ENCODE results near the gene FOXL2. TPM values are rescaled to one million over a fixed set of nuclear protein-coding genes. Genes with fewer than 3 reads are reported as not detected.

FOXL2 gene
- total and polyA plus RNA-seq, 10 donors = not detected

- H3K9me3 ChIP-seq = no peaks in the 10 kb centered on the region
- peak; percentile 93 for DNase-seq
- no peak for TF ChIP-seq POLR2A (IDR thresholded peaks at IDR 0.05)
- peak; percentile 56 to 95 (median 88) for TF ChIP-seq CTCF (IDR thresholded peaks at IDR 0.05 in 8 of 11, conservative IDR thresholded peaks at IDR 0.05 in 3 of 11)
- peak in 2 of 3 donors; percentile 44 to 72 for TF ChIP-seq POLR2AphosphoS5 (IDR thresholded peaks at IDR 0.05)
- H3K36me3 ChIP-seq = no peaks in the 10 kb centered on the region
- WGBS, 5 donors = 3 to 9% (median 3%) methylated on average over 18 to 58 of the region's 58 CpGs
- no peak overlapping the region for H3K27ac ChIP-seq
- peaks cover 20 to 94% (median 63%) of the 10 kb centered on the region in 7 donors for H3K27me3 ChIP-seq (replicated peaks in 1 of 7)
- peaks cover 36 to 49% (median 47%) of the 10 kb centered on the region in 6 donors for H3K4me1 ChIP-seq
- peak overlapping the region in 7 of 8 donors; percentile 9 to 65 (median 29) for H3K4me3 ChIP-seq
- intact Hi-C loops (cut with DNase I; ENCODE audit: low total_unique reads) = no loop called here
Observed at GRCh38 chr3:138935863-138936740, 10.8 kb downstream of the FOXL2 start.

GRCh38 chr3:138935505-138935862 lies 11.5 kb downstream of the FOXL2 start:
- peak overlapping the region in 3 of 8 donors; percentile 29 to 65 (median 38) for H3K4me3 ChIP-seq
- H3K9me3 ChIP-seq = no peaks in the 10 kb centered on the region
- peaks cover 36 to 49% (median 47%) of the 10 kb centered on the region in 6 donors for H3K4me1 ChIP-seq
- intact Hi-C loops (cut with DNase I; ENCODE audit: low total_unique reads) = no loop called here
- TF ChIP-seq POLR2A (IDR thresholded peaks at IDR 0.05) = no peak
- no peak for TF ChIP-seq POLR2AphosphoS5 (IDR thresholded peaks at IDR 0.05)
- no peak for TF ChIP-seq CTCF (IDR thresholded peaks at IDR 0.05 in 8 of 11, conservative IDR thresholded peaks at IDR 0.05 in 3 of 11)
- H3K36me3 ChIP-seq = no peaks in the 10 kb centered on the region
- no peak overlapping the region for H3K27ac ChIP-seq
- no peak for DNase-seq
- H3K27me3 ChIP-seq (replicated peaks in 1 of 7) = peaks cover 17 to 93% (median 57%) of the 10 kb centered on the region in 7 donors
- 58 to 69% (median 61%) methylated on average over 7 of the region's 7 CpGs for WGBS, 5 donors

- Histone ChIP-seq H3K4me3 (no peak overlapping the region), H3K27ac (no peak overlapping the region), H3K36me3 (no peaks in the 10 kb centered on the region), H3K27me3 (replicated peaks in 1 of 7) (peaks cover 10 to 84% (median 44%) of the 10 kb centered on the region in 7 donors), H3K4me1 (peaks cover 31 to 39% (median 37%) of the 10 kb centered on the region in 6 donors), H3K9me3 (no peaks in the 10 kb centered on the region)
- DNase-seq = no peak
- WGBS, 5 donors = 59 to 84% (median 75%) methylated on average over 3 of the region's 3 CpGs
- intact Hi-C loops (cut with DNase I; ENCODE audit: low total_unique reads) = no loop called here
- TF ChIP-seq POLR2AphosphoS5 (IDR thresholded peaks at IDR 0.05) (no peak), CTCF (IDR thresholded peaks at IDR 0.05 in 8 of 11, conservative IDR thresholded peaks at IDR 0.05 in 3 of 11) (no peak), POLR2A (IDR thresholded peaks at IDR 0.05) (no peak)
Observed at GRCh38 chr3:138933981-138934691, 12.8 kb downstream of the FOXL2 start.

Measured in spleen (tissue), 11 donors.